Right atrium auricular region (tissue), 2 donors: ENCODE data around the gene PHF12. TPM values are rescaled to one million over a fixed set of nuclear protein-coding genes. Genes with fewer than 3 reads are reported as not detected.

ENCODE experiments used
- DNase-seq: peaks from one replicate; pipeline ENCODE4 v3.0.0-alpha.2; 2019; ENCODE audit warnings: low spot score
- H3K27ac ChIP-seq, 2 donors: fragments of 200-600 bp; sonication (generic); 1 replicate in 1 of 2; 2 replicates in 1 of 2; pipeline ENCODE4 v1.5.1; 2016 to 2019
- H3K27me3 ChIP-seq, 2 donors: fragments of 200-600 bp; sonication (generic); one replicate each; pipeline versions ENCODE4 v1.5.1 to v1.6.0; 2017 to 2019
- H3K36me3 ChIP-seq: fragments of 200-600 bp; sonication (generic); one replicate; pipeline ENCODE4 v1.5.1; 2016
- H3K4me1 ChIP-seq, 2 donors: fragments of 200-600 bp; sonication (generic); one replicate each; pipeline versions ENCODE4 v1.5.1 to v1.6.0; 2017 to 2019
- H3K4me3 ChIP-seq, 2 donors: fragments of 200-600 bp; sonication (generic); 1 replicate in 1 of 2; 2 replicates in 1 of 2; pipeline ENCODE4 v1.5.1; 2017 to 2019; ENCODE audit warnings: mild to moderate bottlenecking in 1 of 2, moderate library complexity in 1 of 2
- H3K9me3 ChIP-seq, 2 donors: fragments of 200-600 bp; sonication (generic); one replicate each; pipeline ENCODE4 v1.5.1; 2019
- CTCF ChIP-seq, 2 donors: fragments of 200-600 bp; sonication (generic); IDR thresholded peaks; one replicate each; pipeline ENCODE4 v1.5.1; 2019; ENCODE audit warnings: antibody characterized with exemption in 2 of 2
- total RNA-seq, 2 donors: library from RNA; depleted of rRNA; stranded (reverse); fragments of >200 nt; gene quantifications; one replicate each; pipeline ENCODE4 v1.1.0, GENCODE V29; 2016

The PHF12 gene
- total RNA-seq, 2 donors from 2014 or later = 19.6 to 35.7 TPM

- H3K4me3 ChIP-seq = no peak overlapping the region
- H3K36me3 ChIP-seq = no peaks in the 10 kb centered on the region
- H3K9me3 ChIP-seq = no peaks in the 10 kb centered on the region
- no peaks in the 10 kb centered on the region for H3K4me1 ChIP-seq
- TF ChIP-seq CTCF (IDR thresholded peaks at IDR 0.05) = no peak
- no peak overlapping the region for H3K27ac ChIP-seq
- no peaks in the 10 kb centered on the region for H3K27me3 ChIP-seq
- DNase-seq = no peak
Observed at GRCh38 chr17:28993645-28994426, 42.5 kb upstream of the PHF12 start.

DNA sequence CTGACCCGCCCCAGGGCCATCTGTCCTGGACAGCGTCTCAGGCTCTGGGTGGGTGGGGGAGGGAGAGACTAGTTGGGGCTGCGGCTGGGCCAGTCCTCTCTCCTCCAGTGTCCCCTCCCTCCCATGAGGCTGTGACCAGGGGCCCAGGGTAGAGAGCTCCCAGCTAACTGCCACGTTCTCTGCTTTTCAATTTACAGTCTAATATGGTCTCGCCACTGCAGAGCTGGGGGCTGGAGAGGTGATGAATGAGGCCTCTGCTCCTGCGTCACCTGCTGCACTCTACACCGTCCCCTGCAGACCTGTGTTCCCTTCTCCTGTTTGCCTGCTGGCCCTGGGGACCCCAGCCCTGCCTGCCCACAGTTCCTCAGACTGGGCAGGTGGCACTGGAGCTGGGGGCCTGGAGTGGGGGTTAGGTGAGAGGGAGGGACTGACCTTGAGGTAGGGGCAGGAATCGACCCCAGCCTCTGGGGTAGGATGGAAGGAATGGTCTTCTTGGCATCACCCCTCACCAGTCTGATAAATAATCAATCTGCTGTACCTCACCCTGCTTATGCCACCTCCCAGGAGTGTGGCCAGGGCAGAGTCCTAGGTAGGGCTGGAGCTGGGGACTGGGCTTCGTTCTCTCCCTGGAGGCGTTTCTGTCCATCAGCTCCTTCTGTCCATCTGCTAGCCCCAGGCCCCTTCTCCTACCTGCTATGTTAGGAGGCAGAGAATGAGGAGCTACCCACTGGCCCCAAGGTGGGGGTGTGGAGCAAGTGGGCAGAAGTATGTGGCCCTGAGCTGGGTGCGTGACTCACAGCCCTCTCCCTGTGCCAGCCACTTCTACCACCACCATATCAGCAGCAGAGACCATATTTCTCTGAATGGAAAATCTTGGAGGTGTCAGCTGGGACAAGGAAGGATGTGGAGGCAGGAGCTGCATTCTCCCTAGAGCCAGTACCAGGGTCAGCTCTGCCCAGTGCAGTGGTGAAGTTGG, 41.6 kb upstream of the PHF12 start:
- H3K4me3 ChIP-seq = no peak overlapping the region
- no peaks in the 10 kb centered on the region for H3K4me1 ChIP-seq
- no peaks in the 10 kb centered on the region for H3K27me3 ChIP-seq
- no peaks in the 10 kb centered on the region for H3K36me3 ChIP-seq
- DNase-seq = no peak
- no peak for TF ChIP-seq CTCF (IDR thresholded peaks at IDR 0.05)
- H3K9me3 ChIP-seq = no peaks in the 10 kb centered on the region
- H3K27ac ChIP-seq = no peak overlapping the region

GRCh38 chr17:28992185-28992584, 40.9 kb upstream of the PHF12 start:
- TF ChIP-seq CTCF (IDR thresholded peaks at IDR 0.05) = no peak
- Histone ChIP-seq H3K9me3 (no peaks in the 10 kb centered on the region), H3K27ac (no peak overlapping the region), H3K36me3 (no peaks in the 10 kb centered on the region), H3K4me3 (no peak overlapping the region), H3K4me1 (no peaks in the 10 kb centered on the region), H3K27me3 (no peaks in the 10 kb centered on the region)
- DNase-seq = no peak

- no peak overlapping the region for H3K4me3 ChIP-seq
- TF ChIP-seq CTCF (IDR thresholded peaks at IDR 0.05) = no peak
- H3K9me3 ChIP-seq = no peaks in the 10 kb centered on the region
- H3K27me3 ChIP-seq = no peaks in the 10 kb centered on the region
- H3K4me1 ChIP-seq = no peaks in the 10 kb centered on the region
- no peaks in the 10 kb centered on the region for H3K36me3 ChIP-seq
- DNase-seq = no peak
- H3K27ac ChIP-seq = no peak overlapping the region
Observed at GRCh38 chr17:28991779-28992178, 40.5 kb upstream of the PHF12 start.

DNA sequence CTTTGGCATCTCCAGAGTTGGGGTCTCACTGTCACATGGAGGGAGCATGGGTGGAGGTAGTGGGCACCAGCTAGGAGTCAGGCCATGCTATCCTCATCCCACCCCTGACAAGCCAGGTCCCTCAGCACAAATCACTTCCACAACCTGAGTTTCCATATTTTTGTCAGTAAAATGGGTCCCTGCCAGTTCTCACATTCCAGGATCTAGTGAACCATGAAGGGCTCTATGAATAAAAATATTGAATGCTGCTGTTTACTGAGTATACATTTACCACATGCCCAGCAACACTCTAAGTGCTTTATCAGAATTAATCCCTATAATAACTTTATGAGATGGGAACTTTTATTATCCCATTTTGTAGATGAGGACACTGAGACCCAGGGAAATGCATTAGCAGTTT, 37.7 kb upstream of the PHF12 start:
- Histone ChIP-seq H3K27ac (no peak overlapping the region), H3K9me3 (no peaks in the 10 kb centered on the region), H3K4me1 (no peaks in the 10 kb centered on the region), H3K27me3 (no peaks in the 10 kb centered on the region), H3K4me3 (no peak overlapping the region), H3K36me3 (no peaks in the 10 kb centered on the region)
- no peak for DNase-seq
- TF ChIP-seq CTCF (IDR thresholded peaks at IDR 0.05) = no peak
